PFSK-1 (cell line): ENCODE data around the gene SYDE1.

Experiments
- FOXP2 ChIP-seq: optimal IDR thresholded peaks from 2 replicates; pipeline ENCODE3; 2011; ENCODE audit warnings: borderline replicate concordance, control low read depth, inconsistent platforms; ENCODE audit not compliant: insufficient read depth; ENCODE audit errors: extremely low read length, extremely low read depth
- POLR2AphosphoS5 ChIP-seq: IDR thresholded peaks from 2 replicates; pipeline ENCODE4 v1.6.1; 2012; ENCODE audit warnings: low read depth, mild to moderate bottlenecking, control low read depth, low read length, moderate library complexity
- REST ChIP-seq, 2 experiments: IDR thresholded peaks; 2 replicates each; pipeline versions ENCODE4 v1.6.1 to v1.8.0; 2011 to 2012; ENCODE audit warnings: low read depth in 2 of 2, low read length in 2 of 2, control low read depth in 1 of 2, inconsistent platforms in 1 of 2, mild to moderate bottlenecking in 1 of 2, moderate library complexity in 1 of 2; ENCODE audit not compliant: insufficient read depth in 1 of 2
- SIN3A ChIP-seq: IDR thresholded peaks from 2 replicates; pipeline ENCODE4 v1.6.1; 2012; ENCODE audit warnings: mild to moderate bottlenecking, low read length, moderate library complexity, borderline replicate concordance; ENCODE audit not compliant: insufficient read depth
- TAF1 ChIP-seq: IDR thresholded peaks from 2 replicates; pipeline ENCODE4 v1.6.1; 2012; ENCODE audit warnings: low read length, control low read depth, borderline replicate concordance; ENCODE audit not compliant: insufficient read depth

Gene SYDE1

GRCh38 chr19:15109768-15110417, 2.7 kb downstream of the SYDE1 start:
- TF ChIP-seq POLR2AphosphoS5 (no peak), REST (IDR thresholded peaks at IDR 0.05; ENCODE audit: insufficient read depth in 1 of 2, low read depth in 2 of 2, low read length in 2 of 2) (no peak), TAF1 (no peak), SIN3A (no peak), FOXP2 (no peak)

- TF ChIP-seq REST (IDR thresholded peaks at IDR 0.05; ENCODE audit: insufficient read depth in 1 of 2, low read depth in 2 of 2, low read length in 2 of 2) (no peak), FOXP2 (no peak), POLR2AphosphoS5 (no peak), TAF1 (no peak), SIN3A (no peak)
These were observed 3.2 kb downstream of the SYDE1 start for GRCh38 chr19:15110418-15110815.

GRCh38 chr19:15111758-15112157, 4.6 kb downstream of the SYDE1 start:
- TF ChIP-seq TAF1 (no peak), SIN3A (no peak)

- TF ChIP-seq POLR2AphosphoS5 (no peak), REST (IDR thresholded peaks at IDR 0.05; ENCODE audit: insufficient read depth in 1 of 2, low read depth in 2 of 2, low read length in 2 of 2) (no peak), TAF1 (no peak), SIN3A (no peak), FOXP2 (no peak)
These were observed 5.2 kb downstream of the SYDE1 start for GRCh38 chr19:15112385-15112784.

GRCh38 chr19:15113245-15114152, 6.3 kb downstream of the SYDE1 start:
- TF ChIP-seq POLR2AphosphoS5 (0 out of 2 replicates have a peak, but pooled peaks have one; percentile 6), FOXP2 (no peak), TAF1 (no peak)

- no peak for TF ChIP-seq FOXP2
- TF ChIP-seq SIN3A: no peak
- TF ChIP-seq TAF1: no peak
- no peak for TF ChIP-seq REST (IDR thresholded peaks at IDR 0.05; ENCODE audit: insufficient read depth in 1 of 2, low read depth in 2 of 2, low read length in 2 of 2)
- no peak for TF ChIP-seq POLR2AphosphoS5
These were observed 6.9 kb downstream of the SYDE1 start for GRCh38 chr19:15114153-15114540.
